Fibroblast of skin of left quadriceps (primary cell): ENCODE measurements around the gene FBXW4.
A peak's percentile ranks its signal among the peaks of the same experiment; 100 is the strongest.

Experiments used
- DNase-seq, 2 experiments: peaks; one replicate each; pipeline ENCODE4 v3.0.0-alpha.2; 2013; ENCODE audit warnings: low read depth in 2 of 2

The FBXW4 gene

DNA sequence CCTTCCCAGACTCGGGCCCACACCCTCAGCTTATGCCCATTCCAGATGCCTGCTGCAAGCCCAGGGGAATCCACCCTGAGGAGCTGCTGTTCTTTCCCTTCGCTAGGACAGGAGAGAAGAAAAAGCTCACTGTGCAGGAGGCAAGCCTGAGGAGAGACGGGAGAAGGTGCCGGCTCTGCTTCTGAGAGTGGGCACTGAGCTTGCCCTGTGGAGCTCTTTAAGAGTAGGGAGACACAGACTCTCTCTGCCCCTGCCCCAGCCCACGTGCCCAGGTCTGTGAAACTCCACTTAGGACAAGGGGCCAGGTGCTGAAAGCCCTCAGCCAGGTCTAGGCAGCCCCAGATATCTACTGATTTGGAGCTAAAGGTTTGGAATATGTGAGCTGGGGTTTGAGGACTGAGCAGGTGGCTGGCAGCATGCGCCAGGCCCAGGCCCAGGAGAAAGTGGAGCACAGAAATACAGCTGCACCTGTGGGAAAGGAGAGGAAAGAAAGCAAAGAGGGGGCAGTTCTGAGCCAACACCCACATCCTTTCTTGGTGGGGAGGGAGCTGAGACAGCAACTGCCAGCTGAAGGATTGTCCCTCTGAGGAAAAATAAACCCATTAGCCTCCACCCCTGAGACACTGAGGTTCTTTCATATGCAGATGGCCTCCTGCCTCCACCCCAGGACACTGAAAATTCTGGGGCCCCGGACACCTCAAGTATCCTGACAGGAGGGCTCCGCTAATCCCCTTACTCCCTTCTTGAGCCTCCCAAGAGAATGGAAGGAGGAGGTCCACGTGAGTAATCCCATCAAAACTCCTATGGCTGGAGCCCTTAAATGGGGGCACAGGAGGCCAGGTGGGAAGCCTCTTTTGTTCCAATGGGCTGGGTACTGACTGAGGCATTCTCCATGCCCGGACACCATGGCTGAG is 114.2 kb downstream of the FBXW4 start:
- no peak for DNase-seq

DNA sequence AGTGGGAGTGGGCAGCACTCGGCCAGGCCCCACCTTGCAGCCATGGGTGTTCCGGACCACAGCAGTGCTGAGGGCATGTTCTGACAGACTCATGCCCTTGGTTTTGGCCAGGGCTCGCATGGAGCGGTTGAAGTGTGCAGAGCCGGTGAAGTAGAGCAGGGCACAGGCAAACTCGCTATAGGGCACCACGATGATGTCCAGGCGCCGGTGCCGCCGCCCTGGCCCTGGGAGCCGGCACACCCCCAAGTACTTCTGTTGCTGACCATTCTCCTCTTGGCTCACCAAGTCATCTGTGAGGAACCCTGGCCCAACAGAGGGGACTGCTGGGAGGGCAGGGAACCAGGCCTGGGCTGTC is 115.5 kb downstream of the FBXW4 start:
- no peak for DNase-seq

- DNase-seq = no peak
These were observed 116.0 kb downstream of the FBXW4 start for GRCh38 chr10:101578803-101579515.

DNA sequence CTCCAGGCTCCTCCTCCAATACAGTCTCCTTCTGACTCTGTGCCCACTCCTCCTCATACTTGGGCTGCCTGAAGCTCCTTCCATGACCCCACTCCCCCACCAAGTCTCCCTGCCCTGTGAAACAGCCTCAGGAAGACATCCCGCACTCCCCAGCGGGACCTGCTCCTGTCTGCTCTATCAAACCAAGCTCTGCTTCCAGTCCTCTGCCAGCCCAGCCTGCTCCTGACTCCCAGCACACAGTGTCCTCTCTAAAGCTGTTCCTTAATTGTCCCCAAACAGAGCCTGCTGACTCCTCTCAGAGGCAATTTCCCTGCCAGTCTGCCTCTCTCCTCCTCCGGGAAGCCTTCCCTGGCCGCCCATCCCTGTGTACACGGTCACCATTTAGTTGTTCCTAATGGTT is 116.8 kb downstream of the FBXW4 start:
- no peak for DNase-seq

DNA sequence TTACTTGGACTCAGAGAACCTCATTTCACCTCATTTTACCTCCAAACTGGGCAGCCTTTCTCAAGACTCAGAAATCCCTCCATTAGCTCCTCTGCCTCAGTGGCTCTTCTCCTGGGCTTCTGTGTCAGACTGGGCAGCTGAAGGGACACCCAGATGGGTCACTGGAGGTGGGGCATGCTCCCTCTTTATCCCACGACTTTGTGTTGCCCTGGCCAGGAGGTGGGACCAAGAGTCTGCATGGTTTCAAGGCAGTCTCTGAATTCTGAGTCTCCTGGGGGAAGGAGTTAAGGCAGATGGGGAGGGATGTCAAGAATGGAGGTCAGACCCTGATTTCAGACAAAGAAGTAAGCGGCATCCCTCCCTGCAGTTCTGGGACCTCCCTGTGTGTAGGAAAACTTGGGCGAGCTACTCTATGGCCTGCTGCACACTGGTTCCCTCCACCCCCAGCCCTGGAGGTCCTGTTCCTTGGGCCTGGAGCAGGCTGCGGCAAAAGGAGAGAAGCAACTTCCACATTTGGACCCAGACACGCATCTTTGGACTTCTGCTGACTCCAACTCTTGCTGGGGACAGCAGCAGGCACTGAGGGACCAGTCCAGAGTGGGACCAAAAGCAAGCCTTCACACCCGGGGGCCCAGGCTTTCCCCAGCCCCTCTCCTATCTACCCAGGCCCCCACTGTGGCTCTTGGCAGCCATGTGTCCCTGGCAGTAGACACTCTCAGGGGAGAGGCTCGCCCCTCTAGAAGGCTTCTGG is 117.7 kb downstream of the FBXW4 start:
- DNase-seq = no peak

- DNase-seq = no peak
These were observed 118.6 kb downstream of the FBXW4 start for GRCh38 chr10:101576211-101576863.

- DNase-seq = no peak
These were observed 119.3 kb downstream of the FBXW4 start for GRCh38 chr10:101575580-101576210.

GRCh38 chr10:101575091-101575490 is 119.9 kb downstream of the FBXW4 start:
- DNase-seq = no peak

DNA sequence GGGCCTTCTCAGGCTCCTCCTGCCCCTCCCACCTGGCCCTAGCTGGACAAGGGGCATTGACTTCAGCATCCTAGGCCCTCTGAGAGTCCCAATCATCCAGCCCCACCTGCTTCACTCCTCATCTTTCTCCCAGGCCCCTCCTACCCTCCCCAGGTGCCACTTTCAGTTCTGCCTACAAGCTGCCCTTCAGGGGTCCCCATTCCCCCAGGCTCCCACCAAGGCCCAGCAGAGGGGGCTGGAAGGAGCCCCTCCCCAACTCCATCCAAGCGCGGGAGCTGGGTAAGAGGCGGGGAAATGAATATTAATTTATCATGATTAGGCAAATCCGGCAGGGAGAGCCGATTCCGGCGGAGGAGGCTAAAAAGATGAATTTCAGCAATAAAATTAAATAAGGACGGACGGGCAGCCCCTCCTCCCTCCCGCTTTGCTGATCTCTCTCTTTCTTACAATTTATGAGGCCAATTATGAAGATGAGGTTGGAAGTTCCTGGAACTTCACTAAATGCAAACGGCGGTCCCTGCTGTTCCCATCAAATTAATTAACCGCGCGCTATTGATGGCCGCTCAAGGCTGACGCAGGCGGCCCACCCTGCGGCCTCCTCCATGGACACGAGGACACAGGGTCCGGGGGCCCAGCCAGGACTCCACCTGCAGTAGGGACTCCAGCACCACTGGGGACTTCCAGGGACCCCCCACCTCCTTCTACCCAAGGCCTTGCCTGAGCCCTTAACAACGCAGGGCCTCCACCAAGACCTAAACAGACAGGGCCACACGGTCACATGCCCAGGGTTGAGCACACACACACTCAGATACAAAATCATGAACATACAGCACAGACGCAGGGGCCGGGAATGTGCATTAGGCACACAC is 120.9 kb downstream of the FBXW4 start:
- DNase-seq = no peak

DNA sequence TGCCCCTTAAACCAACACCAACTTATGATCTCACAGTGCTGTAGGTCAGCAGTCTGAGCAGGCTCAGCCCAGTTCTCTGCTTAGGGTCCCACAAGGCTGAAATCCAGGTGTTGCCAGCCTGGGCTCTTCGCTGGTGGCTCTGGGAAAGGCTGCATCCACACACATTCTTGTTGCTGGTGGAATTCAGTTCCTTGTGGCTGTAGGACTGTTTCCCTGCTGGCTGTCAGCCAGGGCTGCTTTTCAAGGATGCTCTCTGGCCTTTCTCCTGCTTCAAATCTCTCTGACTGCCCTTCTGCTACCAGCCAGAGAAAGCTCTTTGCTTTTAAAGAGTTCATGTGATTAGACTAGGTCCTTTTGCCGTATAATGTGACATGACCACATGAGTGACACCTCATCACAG is 122.2 kb downstream of the FBXW4 start:
- DNase-seq = no peak

- DNase-seq = no peak
These were observed 122.8 kb downstream of the FBXW4 start for GRCh38 chr10:101572126-101572525.

DNA sequence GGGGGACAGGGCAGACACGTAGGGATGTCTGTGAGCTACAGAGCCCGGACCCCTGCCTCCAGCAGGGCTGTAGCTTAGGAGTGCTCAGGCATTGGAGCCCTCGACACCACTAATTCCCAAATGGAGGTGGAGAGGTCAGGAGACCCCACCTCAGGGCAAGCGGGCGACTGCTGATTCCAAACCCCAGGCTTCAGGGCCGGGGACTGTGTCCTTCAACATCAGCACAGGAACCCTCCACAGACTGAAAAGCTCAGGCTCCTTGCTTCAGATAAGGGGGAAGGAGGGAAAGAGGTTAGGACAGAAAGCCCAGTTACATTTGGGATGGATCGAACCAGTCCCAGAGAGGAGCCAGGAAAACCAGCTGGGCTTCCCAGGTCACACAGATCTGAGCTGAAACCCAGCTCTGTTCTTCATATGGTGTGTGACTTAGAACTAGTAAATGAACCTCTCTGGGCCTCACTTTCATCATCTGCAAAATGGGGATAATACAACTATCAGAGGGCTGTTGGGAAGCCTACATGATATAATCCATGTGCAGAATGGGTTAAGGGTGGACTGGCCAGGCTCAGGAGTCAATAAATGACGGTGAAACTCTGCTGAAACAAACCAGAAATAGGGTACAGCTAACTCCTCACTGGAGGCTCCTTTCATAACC is 123.6 kb downstream of the FBXW4 start:
- no peak for DNase-seq

DNA sequence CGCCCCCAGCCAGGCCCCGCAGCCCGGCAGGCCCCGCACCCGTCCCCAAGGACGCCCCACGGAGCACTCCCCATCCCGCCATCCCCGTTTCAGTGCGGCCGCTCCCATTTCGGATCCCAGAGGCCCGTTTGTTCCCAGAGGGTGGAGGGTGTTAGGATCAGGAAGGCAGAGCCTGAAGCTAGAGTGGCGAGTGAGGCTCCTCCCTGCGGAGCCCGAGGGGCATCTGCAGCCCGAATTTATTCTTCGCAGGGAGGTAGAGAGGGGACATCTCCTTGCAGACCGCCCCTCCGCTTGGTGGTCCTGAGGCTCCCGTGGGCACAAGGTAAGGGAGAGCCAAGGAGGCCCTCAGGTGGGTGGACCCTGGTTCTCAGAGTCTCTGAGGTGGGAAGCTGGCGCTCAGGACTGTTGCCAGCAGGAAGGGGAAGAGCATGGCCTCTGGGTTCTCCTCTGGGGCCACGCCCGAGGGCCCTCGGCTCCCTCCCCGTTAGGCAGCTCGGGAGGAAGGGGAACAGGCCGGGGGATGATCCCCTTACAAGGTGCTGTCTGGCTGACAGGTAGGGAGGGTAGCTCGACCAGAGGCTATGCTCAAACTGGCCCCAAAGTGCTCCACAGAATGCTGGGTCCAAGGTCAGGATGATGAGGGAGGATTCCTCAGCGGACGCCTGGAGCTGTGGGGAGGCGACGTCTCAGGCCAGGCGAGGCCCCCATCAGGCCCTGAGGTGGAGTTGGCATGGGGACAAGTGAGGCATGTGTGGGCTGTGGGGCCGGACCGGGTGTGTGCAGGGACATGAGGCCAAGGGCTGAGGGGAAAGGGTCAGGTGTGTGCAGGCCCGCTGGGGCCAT is 124.3 kb downstream of the FBXW4 start:
- no peak for DNase-seq

DNA sequence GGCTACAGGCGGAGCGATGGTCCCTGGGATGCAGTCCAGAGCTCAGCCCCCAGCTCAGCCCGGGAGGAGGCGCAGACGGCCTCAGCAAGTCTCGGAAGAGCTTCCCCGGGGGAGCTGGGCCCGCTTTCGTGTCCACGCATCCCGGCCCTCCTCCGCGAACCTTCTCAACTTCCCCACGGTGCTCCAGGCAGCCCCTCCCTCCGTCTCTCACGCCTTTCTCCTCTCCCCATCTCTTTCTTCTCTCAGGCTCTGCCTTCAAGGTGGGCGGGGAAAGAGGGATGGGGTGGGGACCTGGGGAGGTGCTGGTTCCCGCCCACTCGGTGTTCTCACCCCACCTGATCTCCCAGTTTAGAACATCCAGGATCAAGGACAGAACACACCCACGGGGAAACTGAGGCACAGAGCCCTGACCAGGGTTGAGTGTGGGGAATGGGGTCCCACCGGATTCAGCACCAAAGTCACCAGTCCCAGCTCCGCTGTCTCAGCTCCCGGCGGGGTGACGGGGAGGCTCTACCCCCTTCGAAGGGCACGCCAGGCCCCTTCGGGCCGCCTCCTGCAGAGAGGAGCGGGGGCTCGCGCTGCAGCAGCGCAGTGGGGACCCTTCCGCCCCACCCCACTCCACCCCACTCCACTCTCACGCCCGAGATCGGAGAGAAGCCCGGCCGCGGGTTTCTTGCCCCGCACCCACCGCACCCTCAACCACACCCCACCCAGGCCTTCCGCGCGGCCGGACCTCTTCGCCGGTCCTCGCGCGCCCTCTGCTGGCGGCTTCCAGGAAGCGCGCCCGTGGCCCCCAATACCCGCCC is 125.1 kb downstream of the FBXW4 start:
- peak; percentile 23 to 31 for DNase-seq

DNA sequence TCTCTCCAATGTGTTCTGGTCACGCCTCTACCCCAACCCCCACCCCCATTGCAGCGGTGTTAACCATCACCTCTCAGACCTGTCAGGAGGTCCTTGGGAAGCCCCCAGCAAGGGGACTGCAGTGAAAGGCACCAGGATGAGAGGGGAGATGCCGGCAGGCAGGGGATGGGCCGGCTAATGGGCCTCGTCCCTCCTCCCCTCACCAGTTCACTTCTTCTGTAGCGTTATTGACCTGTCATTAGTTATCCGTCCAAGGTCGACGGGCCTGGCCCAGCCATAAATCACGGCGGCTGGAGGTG is 125.7 kb downstream of the FBXW4 start:
- DNase-seq = no peak

DNA sequence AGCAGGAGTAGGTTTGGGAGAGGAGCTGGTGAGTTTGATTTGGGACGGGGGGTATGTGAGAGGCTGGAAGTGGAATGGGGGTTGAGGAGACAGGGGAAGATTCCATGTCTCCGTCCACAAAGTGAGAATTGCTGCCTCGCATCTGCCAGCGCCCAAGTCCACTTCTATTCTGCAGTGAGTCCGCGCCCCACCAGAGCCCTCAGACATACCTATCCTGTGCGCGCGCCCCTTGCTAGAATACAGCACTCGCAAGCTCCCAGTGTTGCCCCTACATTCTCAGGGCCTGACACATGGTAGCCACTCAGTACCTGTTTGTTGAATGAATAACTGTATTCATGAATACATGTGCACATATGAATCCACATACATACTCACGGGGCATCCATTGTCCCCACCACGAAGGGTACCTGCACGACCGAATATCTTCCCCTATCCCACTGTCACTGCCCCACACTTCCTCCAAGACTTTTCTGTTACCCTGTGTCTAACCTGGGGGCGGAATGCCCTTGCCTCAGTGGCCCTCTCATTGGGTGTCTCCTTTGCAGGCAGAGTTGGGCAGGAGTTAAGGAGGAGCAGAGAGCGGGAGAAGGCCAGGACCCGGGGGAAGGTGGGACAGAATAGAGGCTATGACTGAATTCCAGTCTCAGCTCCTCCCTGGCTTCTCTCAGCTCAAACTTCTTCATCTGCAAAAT is 126.8 kb downstream of the FBXW4 start:
- no peak for DNase-seq

DNA sequence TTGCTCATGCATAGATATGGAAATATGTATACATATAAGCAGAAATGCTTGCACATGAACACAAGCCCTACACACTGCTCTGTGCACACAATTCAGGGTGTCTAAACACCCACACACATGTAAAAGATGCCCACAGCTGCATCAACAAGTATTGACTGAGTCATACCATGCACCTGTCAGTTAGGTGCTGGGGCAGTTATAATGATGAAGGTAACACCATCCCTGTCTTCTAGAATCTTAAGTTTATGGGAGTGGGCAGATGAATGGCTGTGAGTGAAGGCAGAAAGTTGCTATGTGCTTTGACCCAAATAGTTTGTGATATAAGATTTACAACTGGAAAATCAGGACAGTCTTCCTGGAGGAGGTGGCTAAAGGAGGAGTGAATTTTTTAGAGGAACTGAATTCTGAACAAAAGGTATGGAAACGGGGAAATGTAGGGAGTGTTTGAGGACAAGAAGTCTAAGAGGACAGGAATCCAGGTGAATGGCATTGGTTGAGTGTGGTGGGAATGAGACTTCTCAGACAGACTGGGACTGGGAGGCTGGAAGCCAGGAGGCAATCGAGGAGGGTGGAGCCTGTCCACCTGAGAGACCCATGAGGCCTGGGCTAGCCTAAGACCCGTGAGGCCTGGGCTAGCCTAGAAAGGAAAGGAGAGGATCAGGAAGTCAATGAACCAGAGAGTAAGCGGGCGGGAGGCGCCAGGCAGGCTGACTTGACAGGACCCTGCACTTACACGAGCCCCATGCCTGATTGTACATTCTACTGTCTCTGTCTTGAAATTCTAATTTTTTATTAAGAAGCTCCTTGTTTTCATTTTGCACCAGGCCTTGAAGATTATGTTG is 127.6 kb downstream of the FBXW4 start:
- DNase-seq = no peak
